Medulla oblongata (tissue), 1 donor: ENCODE results near the gene SPNS2.

ENCODE experiments used
- DNase-seq: peaks from one replicate; pipeline ENCODE4 v3.0.0-alpha.2; 2015; ENCODE audit errors: extremely low spot score

SPNS2 gene

GRCh38 chr17:4536742-4537411 is 38.2 kb downstream of the SPNS2 start:
- DNase-seq: peak; percentile 45

- DNase-seq: peak; percentile 86
Observed at GRCh38 chr17:4537451-4538235, 39.0 kb downstream of the SPNS2 start.

- DNase-seq: no peak
Observed at GRCh38 chr17:4538236-4539002, 39.7 kb downstream of the SPNS2 start.

- no peak for DNase-seq
Observed at GRCh38 chr17:4539025-4539424, 40.3 kb downstream of the SPNS2 start.

GRCh38 chr17:4539576-4540223 is 41.0 kb downstream of the SPNS2 start:
- DNase-seq: no peak

GRCh38 chr17:4540224-4540651 is 41.6 kb downstream of the SPNS2 start:
- no peak for DNase-seq

GRCh38 chr17:4540687-4541327 is 42.1 kb downstream of the SPNS2 start:
- DNase-seq: no peak

- DNase-seq: peak; percentile 50
Observed at GRCh38 chr17:4541328-4542002, 42.8 kb downstream of the SPNS2 start.

GRCh38 chr17:4542003-4542725 is 43.5 kb downstream of the SPNS2 start:
- DNase-seq: no peak

- no peak for DNase-seq
Observed at GRCh38 chr17:4542726-4543191, 44.1 kb downstream of the SPNS2 start.

GRCh38 chr17:4543557-4544026 is 44.9 kb downstream of the SPNS2 start:
- no peak for DNase-seq

- DNase-seq: no peak
Observed at GRCh38 chr17:4544135-4544950, 45.7 kb downstream of the SPNS2 start.

- DNase-seq: no peak
Observed at GRCh38 chr17:4544951-4545216, 46.2 kb downstream of the SPNS2 start.

GRCh38 chr17:4545217-4545951 is 46.7 kb downstream of the SPNS2 start:
- no peak for DNase-seq

GRCh38 chr17:4547118-4547906 is 48.6 kb downstream of the SPNS2 start:
- no peak for DNase-seq

- DNase-seq: no peak
Observed at GRCh38 chr17:4548061-4548461, 49.4 kb downstream of the SPNS2 start.

- no peak for DNase-seq
Observed at GRCh38 chr17:4548721-4549531, 50.2 kb downstream of the SPNS2 start.
